Peyer's patch (tissue), 4 donors: ENCODE results near the gene CRELD2. TPM values are rescaled to one million over a fixed set of nuclear protein-coding genes. Genes with fewer than 3 reads are reported as not detected.
A peak's percentile ranks its signal among the peaks of the same experiment; 100 is the strongest.

Experiments
- DNase-seq, 3 donors: peaks; one replicate each; pipeline ENCODE4 v3.0.0-alpha.2; 2017 to 2019
- H3K27ac ChIP-seq, 4 donors: fragments of 200-600 bp; sonication (generic); one replicate each; pipeline ENCODE4 v1.5.1; 2016 to 2019
- H3K27me3 ChIP-seq, 2 donors: fragments of 200-600 bp; sonication (generic); one replicate each; pipeline ENCODE4 v1.5.1; 2019
- H3K36me3 ChIP-seq, 3 donors: fragments of 200-600 bp; sonication (generic); one replicate each; pipeline ENCODE4 v1.5.1; 2016 to 2019
- H3K4me1 ChIP-seq, 4 donors: fragments of 200-600 bp; sonication (generic); one replicate each; pipeline ENCODE4 v1.5.1; 2016 to 2019
- H3K4me3 ChIP-seq, 4 donors: fragments of 200-600 bp; sonication (generic); 1 replicate in 3 of 4; 2 replicates in 1 of 4; pipeline ENCODE4 v1.5.1; 2016 to 2019; ENCODE audit warnings: mild to moderate bottlenecking in 1 of 4
- H3K9me3 ChIP-seq, 4 donors: fragments of 200-600 bp; sonication (generic); one replicate each; pipeline ENCODE4 v1.5.1; 2016 to 2019; ENCODE audit warnings: mild to moderate bottlenecking in 1 of 4
- POLR2A ChIP-seq, 2 donors: fragments of 450-650 bp; IDR thresholded peaks; one replicate each; pipeline ENCODE4 v1.5.1; 2017; ENCODE audit warnings: antibody characterized with exemption in 2 of 2, mild to moderate bottlenecking in 2 of 2, moderate library complexity in 2 of 2
- total RNA-seq, 4 donors: library from RNA; depleted of rRNA; stranded (reverse); fragments of >200 nt; gene quantifications; one replicate each; pipeline ENCODE4 v1.1.0, GENCODE V29; 2016
- TF ChIP-seq, protein P1 (sequence below), 6 experiments: fragments of 450-650 bp in 4 of 6; fragments of 200-600 bp in 2 of 6; sonication (generic) in 1 of 6; IDR thresholded peaks; one replicate each; pipeline ENCODE4 v1.5.1; 2017 to 2019; ENCODE audit warnings: antibody characterized with exemption in 6 of 6, mild to moderate bottlenecking in 3 of 6, moderate library complexity in 1 of 6

The CRELD2 gene
- total RNA-seq, 4 donors from 2014 or later, result 33.3 to 52.0 (median 41.1) TPM

GRCh38 chr22:49966041-49966773, 47.8 kb downstream of the CRELD2 start:
- peak in 1 of 3 donors; percentile 49 for DNase-seq
- TF ChIP-seq, protein P1, sequence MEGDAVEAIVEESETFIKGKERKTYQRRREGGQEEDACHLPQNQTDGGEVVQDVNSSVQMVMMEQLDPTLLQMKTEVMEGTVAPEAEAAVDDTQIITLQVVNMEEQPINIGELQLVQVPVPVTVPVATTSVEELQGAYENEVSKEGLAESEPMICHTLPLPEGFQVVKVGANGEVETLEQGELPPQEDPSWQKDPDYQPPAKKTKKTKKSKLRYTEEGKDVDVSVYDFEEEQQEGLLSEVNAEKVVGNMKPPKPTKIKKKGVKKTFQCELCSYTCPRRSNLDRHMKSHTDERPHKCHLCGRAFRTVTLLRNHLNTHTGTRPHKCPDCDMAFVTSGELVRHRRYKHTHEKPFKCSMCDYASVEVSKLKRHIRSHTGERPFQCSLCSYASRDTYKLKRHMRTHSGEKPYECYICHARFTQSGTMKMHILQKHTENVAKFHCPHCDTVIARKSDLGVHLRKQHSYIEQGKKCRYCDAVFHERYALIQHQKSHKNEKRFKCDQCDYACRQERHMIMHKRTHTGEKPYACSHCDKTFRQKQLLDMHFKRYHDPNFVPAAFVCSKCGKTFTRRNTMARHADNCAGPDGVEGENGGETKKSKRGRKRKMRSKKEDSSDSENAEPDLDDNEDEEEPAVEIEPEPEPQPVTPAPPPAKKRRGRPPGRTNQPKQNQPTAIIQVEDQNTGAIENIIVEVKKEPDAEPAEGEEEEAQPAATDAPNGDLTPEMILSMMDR (IDR thresholded peaks at IDR 0.05), result no peak
- TF ChIP-seq POLR2A (IDR thresholded peaks at IDR 0.05), result no peak

DNA sequence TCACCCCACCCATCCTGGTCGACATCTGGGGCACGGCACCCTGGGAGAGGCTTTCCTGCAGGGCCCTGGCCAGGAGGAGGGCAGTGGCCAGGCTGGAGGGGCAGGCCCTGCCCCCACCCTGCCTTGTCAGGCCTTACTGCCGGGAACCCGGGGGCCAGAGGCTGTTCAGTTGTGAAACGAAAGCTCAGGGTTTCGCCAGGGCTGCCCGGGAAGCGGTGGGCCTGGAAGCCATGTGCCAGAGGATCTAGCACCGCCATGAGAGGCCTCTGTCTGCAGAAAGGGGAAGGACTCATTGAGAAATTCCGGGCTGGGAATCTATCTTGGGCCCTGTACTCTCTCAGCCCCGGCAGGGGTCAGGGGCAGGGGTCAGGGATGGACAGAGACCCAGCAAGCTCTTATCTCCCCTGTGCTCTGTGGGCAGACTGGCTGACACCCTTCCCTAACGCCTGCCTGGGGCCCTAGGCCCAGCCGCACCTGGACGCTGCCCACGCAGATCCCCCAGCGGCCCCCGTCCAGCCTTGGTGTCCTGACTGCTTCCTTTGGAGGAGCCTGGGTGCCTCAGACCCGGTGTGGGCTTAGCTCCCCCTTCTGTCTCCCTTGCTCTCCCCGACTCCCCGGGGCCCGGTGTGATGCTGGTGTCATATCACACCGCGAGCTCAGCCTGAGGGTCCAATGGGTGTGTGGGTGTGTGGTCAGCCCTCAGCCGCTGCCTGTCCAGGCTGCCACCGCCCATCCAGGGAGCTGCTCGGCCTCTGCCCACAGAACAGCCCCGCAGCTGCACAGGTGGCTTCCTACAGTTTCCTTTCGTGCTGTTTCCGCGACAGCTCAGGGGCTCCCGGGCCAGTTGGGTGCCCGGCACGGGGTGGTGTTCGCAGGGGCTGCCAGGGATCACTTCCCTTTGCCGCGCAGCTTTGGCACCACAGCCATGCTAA, 48.6 kb downstream of the CRELD2 start:
- peaks cover 0 to 31% (median 0%) of the 10 kb centered on the region in 3 donors for H3K36me3 ChIP-seq
- H3K9me3 ChIP-seq, result no peaks in the 10 kb centered on the region
- DNase-seq, result peak; percentile 54 to 66 (median 56)
- H3K4me3 ChIP-seq, result peak overlapping the region; percentile 1 to 18 (median 10)
- TF ChIP-seq, protein P1 (IDR thresholded peaks at IDR 0.05), result no peak
- TF ChIP-seq POLR2A (IDR thresholded peaks at IDR 0.05), result no peak
- H3K27ac ChIP-seq, result peak overlapping the region; percentile 75 to 86 (median 76)
- no peaks in the 10 kb centered on the region for H3K27me3 ChIP-seq
- peaks cover 14 to 81% (median 53%) of the 10 kb centered on the region in 4 donors for H3K4me1 ChIP-seq

More at GRCh38 chr22:49966041-49966773, 47.8 kb downstream of the CRELD2 start:
- H3K9me3 ChIP-seq, result no peaks in the 10 kb centered on the region
- no peak overlapping the region for H3K4me3 ChIP-seq
- H3K27me3 ChIP-seq, result no peaks in the 10 kb centered on the region
- peak overlapping the region; percentile 75 to 86 (median 76) for H3K27ac ChIP-seq
- H3K36me3 ChIP-seq, result peaks cover 0 to 39% (median 0%) of the 10 kb centered on the region in 3 donors
- peaks cover 7 to 74% (median 46%) of the 10 kb centered on the region in 4 donors for H3K4me1 ChIP-seq

GRCh38 chr22:49967706-49968208, 49.3 kb downstream of the CRELD2 start:
- Histone ChIP-seq H3K36me3 (peaks cover 0 to 24% (median 0%) of the 10 kb centered on the region in 3 donors), H3K27ac (peak overlapping the region; percentile 75 to 86 (median 76)), H3K4me3 (peak overlapping the region; percentile 1 to 21 (median 10)), H3K9me3 (no peaks in the 10 kb centered on the region), H3K27me3 (no peaks in the 10 kb centered on the region), H3K4me1 (peaks cover 17 to 83% (median 56%) of the 10 kb centered on the region in 4 donors)
- TF ChIP-seq, protein P1 (IDR thresholded peaks at IDR 0.05), result no peak
- no peak for TF ChIP-seq POLR2A (IDR thresholded peaks at IDR 0.05)
- DNase-seq, result peak in 2 of 3 donors; percentile 58 to 61

DNA sequence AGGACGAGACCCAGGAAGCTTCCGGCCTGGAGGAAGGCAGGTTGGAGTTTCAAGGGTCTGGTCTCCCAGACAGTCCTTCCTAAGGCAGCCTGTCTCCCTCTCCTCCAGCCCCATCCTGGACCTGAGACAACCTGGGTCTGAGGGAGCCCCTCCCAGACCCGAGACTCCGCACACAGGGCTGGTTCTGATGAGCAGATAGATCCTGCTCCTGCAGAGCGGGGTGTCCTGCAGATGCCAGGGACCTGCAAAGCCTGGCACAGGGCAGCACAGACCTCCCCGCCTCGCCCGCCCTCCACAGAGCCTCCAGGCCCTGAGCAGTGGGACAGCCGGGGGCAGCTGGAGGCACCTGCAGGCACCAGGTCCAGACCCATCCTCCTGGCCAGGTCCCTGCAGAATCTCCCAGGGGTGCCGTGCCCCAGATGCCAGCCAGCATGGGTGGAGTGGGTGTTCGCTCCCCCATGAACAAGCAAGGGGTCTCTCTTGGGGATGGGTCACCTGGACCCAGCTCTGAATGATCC, 49.9 kb downstream of the CRELD2 start:
- DNase-seq, result peak; percentile 15 to 49 (median 46)

More for the DNA sequence above, 49.9 kb downstream of the CRELD2 start:
- peaks cover 17 to 77% (median 50%) of the 10 kb centered on the region in 4 donors for H3K4me1 ChIP-seq
- H3K27me3 ChIP-seq, result no peaks in the 10 kb centered on the region
- H3K4me3 ChIP-seq, result peak overlapping the region in 1 of 4 donors; percentile 21
- TF ChIP-seq POLR2A (IDR thresholded peaks at IDR 0.05), result no peak
- TF ChIP-seq, protein P1 (IDR thresholded peaks at IDR 0.05), result no peak
- peak overlapping the region; percentile 75 to 86 (median 76) for H3K27ac ChIP-seq
- no peaks in the 10 kb centered on the region for H3K9me3 ChIP-seq
- H3K36me3 ChIP-seq, result peaks cover 0 to 17% (median 0%) of the 10 kb centered on the region in 3 donors
